Mucosa of descending colon (tissue), 3 donors: ENCODE results near the gene SLIT3. TPM values are rescaled to one million over a fixed set of nuclear protein-coding genes. Genes with fewer than 3 reads are reported as not detected.
A peak's percentile ranks its signal among the peaks of the same experiment; 100 is the strongest.

Experiments used
- microRNA-seq: library from miRNA; unstranded; fragments of <30 nt; microRNA quantifications from one replicate; pipeline ENCODE4, GENCODE V29; 2019
- total RNA-seq, 3 donors: library from RNA; stranded (reverse); fragmentation: NEBNext Ultra II Directional in 2 of 3; extraction: Animal tissue kit (Norgen Biotek cat#: 25700) in 2 of 3; gene quantifications; one replicate each; pipeline versions ENCODE4 v1.2.1 to v1.2.4, GENCODE V29; 2021 to 2023
- donor health status: DM: no; HTN: no; CAD: no; lungs with moderate emphysema.
- donor health status: DM: no; HTN: no; CAD: no.
- donor health status: DM: no; HTN: yes; CAD: no.

Gene SLIT3
- total RNA-seq, 3 donors from 2014 or later: 4.2 to 25.5 (median 16.1) TPM

Small RNAs within 50 kb of the gene (microRNA-seq; reads per million reads assigned to microRNA genes)
- not detected for gene MIR218-2
- gene MIR585: 7.0 reads per million, percentile 28 among the genes with 10 or more reads in this experiment
